GM19239 (cell line): Measurements from ENCODE around the gene RALGAPA2.

ENCODE experiments used
- DNase-seq: peaks from one replicate; pipeline ENCODE4 v3.0.0; 2011; ENCODE audit warnings: low spot score; ENCODE audit not compliant: insufficient read length
- FAIRE-seq: peaks from 2 replicates; lab custom pipeline; 2011; peaks lifted over from hg19 to GRCh38; lab: Jason Lieb, UNC

The RALGAPA2 gene

DNA sequence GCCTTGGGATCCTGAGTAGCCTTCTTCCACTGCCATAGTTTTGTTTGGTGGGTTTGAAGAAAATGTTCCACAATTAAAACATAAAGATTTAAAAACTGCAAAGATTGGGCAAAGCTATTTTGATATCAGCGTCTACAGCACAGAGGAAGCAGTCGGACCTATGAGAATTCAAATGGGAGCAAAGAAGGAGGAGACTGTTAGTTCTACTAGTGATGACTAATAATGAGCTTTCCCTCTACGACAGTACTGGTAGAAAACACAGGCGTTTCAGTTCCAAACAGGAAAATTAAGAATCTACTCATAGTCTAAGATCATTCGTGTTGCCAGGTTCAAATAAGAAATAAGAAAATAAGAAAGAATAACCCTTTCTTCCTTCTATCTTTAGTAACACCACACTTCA lies 223.4 kb downstream of the RALGAPA2 start:
- FAIRE-seq (peak; percentile 89), DNase-seq (no peak)

- DNase-seq = no peak
- no peak for FAIRE-seq
Observed at GRCh38 chr20:20488388-20488787, 224.1 kb downstream of the RALGAPA2 start.

DNA sequence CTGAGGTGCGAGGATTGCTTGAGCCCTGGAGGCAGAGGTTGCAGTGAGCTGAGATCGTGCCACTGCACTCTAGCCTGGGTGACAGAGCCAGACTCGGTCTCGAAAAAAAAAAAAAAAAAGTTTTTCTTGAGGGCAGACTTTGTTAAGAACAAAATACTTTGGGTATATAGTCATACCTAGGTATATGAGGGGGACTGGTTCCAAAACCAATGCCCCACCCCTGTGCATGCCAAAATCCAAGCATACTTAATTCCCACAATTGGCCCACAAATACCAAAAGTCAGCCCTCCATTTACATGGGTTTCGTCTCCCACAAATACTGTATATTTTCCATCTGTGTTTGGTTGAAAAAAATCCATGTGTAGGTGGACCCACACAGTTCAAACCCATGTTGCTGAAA lies 224.6 kb downstream of the RALGAPA2 start:
- DNase-seq (no peak), FAIRE-seq (no peak)

DNA sequence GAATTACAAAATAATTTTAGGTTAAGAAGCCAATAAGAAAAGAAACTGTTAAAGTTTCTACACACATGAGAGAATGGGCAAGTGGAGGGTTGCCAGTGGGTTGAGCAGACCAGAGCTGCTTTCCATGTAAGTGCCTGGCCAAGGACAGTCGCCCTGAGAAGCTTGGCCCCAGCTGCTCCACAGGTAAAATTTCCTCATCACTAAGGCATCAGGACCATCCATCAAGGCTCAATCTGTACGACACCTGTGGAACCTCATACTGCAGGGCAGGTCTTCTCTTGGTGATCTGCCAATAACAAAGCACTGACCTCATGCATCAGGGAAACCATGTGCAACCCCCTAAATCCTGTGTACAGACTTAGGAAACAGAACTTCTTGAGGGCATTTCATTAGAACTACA lies 229.1 kb downstream of the RALGAPA2 start:
- FAIRE-seq (no peak), DNase-seq (no peak)

- FAIRE-seq = no peak
Observed at GRCh38 chr20:20482453-20482852, 230.0 kb downstream of the RALGAPA2 start.

DNA sequence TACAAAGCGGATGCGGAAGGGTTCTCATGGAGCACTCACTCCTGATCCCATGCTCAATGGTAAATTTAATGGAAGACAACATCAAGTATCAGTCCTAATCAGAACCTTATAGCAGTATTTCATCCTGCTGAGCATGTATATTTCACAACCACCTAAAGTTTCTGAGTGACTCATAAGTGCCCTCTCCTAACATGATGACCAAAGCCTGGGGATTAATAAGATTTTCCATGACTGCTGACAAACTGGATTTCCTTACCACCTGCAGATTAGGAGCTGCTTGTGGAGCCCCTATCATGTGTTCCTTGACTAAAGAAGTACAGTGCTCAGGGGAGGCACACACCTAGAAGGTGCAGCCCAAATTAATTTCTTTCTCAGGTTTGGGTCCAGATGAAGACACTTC lies 231.8 kb downstream of the RALGAPA2 start:
- DNase-seq (no peak), FAIRE-seq (no peak)

More at GRCh38 chr20:20482453-20482852, 230.0 kb downstream of the RALGAPA2 start:
- DNase-seq = no peak

GRCh38 chr20:20480126-20480525 lies 232.3 kb downstream of the RALGAPA2 start:
- FAIRE-seq (no peak), DNase-seq (no peak)

DNA sequence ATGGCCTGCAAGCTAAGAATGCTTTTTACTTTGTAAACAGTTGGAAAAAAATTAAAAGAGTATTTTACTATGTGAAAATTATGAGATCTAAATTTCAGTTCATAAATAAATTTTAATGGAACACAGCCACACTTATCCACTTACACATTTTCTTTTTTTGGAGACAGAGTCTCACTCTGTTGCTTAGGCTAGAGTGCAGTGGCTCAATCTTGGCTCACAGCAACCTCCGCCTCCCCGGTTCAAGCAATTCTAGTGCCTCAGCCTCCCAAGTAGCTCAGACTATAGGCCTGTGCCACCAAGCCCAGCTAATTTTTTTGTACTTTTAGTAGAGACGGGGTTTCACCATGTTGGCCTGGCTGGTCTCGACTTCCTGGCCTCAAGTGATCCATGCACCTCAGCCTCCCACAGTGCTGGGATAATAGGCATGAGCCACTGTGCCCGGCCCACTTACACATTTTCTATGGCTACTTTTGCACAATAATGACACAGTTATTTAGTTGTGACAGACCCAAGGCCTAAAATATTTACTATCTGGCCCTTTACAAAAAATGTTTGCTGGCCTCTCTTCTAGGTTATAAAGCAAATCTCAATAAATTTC lies 234.9 kb downstream of the RALGAPA2 start:
- no peak for DNase-seq
- no peak for FAIRE-seq

- peak; percentile 4 for FAIRE-seq
- no peak for DNase-seq
Observed at GRCh38 chr20:20476504-20476903, 235.9 kb downstream of the RALGAPA2 start.

GRCh38 chr20:20473657-20474056 lies 238.8 kb downstream of the RALGAPA2 start:
- FAIRE-seq = no peak
- DNase-seq = no peak

GRCh38 chr20:20472684-20473274 lies 239.7 kb downstream of the RALGAPA2 start:
- DNase-seq (no peak), FAIRE-seq (peak; percentile 63)

DNA sequence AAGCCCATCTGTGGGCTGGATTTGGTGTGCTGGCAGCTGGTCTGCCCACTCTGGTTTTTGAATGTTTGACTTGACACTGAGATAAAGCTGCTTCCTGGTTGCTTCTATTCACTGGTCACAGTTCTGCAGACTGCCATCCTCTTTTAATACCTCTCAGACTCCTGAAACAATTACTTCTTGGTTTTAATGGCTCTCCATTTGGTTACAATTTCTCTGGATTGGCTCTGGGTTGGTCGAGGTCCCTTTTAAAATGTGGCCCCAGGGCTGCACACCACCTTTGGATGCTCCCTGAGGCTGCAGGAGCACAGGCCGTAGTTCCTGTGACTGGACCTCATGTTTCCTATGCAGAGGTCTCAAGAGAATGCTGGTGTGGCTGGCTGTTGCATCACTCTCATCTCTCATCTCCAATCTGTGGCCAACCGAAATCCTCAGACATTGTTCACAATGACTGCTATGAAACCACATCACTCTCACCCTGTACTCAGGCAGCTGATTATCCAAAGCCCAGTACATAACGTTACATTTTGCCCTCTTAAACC lies 246.0 kb downstream of the RALGAPA2 start:
- FAIRE-seq (peak; percentile 99), DNase-seq (peak; percentile 33)

- FAIRE-seq (peak; percentile 72), DNase-seq (no peak)
Observed at GRCh38 chr20:20465252-20465651, 247.2 kb downstream of the RALGAPA2 start.

DNA sequence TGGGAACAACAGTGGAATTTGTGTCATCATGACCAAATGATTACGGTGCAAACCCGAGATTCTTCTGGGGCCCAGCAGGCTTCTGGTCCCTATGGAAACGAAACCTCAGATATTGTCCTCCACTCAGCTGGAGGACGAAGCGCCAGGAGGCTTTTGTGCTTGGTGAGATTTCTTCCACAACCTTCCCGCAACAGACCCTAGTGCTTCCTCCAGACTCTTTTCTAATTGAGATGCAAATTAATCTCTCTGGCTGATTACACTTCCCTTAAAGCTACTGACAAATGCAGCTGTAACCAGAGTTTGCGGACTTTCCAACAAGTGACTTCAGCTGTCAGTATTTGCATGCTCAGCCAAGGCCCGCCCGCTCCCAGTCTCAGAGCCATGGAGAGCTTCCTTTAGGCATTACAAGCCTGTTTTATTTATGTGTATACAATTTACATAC lies 248.5 kb downstream of the RALGAPA2 start:
- FAIRE-seq = peak; percentile 82

DNA sequence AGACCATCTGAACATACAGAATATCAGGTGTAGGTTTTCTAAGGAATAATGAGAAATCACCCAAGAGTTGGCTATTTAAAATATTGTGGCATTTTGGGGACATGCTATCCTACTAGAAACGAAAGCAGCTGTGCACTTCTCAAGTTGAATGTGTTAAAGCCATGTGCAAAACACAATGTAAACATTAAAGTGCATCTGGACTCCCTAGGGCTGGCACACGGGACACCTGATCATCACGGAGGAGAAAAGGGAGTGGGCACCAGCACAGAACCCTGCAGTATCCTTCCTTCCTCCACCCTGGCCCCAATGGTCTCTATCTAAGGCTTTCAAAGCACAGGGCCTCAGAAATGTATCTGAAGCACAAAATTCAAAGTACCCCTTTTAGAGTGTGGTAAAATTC lies 250.3 kb downstream of the RALGAPA2 start:
- FAIRE-seq (no peak), DNase-seq (no peak)

More for the DNA sequence above, 248.5 kb downstream of the RALGAPA2 start:
- DNase-seq = no peak

GRCh38 chr20:20461551-20461950 lies 250.9 kb downstream of the RALGAPA2 start:
- no peak for DNase-seq
- no peak for FAIRE-seq

- DNase-seq (no peak), FAIRE-seq (no peak)
Observed at GRCh38 chr20:20459726-20460125, 252.7 kb downstream of the RALGAPA2 start.

GRCh38 chr20:20457392-20458126 lies 254.9 kb downstream of the RALGAPA2 start:
- FAIRE-seq (no peak), DNase-seq (no peak)

GRCh38 chr20:20456741-20457140 lies 255.7 kb downstream of the RALGAPA2 start:
- DNase-seq = no peak
- FAIRE-seq = no peak

DNA sequence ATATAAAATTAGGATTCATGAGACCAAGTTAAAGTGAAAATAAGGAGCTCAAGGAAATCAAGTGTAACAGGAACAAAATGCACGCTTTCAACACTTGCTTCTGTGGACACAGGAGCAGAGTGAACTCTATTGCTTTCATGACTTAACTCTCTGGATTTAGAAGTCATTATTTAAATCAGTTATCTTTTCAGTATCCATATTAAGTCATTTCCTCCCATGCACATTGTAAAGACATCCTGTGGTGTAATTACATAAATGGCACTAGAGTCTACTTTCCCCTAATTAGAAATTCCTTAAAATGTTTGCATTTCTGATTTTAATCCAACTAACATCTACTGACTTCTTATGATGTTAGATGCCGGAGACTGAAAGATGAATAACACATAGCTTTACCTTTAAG lies 256.5 kb downstream of the RALGAPA2 start:
- DNase-seq = no peak
- no peak for FAIRE-seq
